Measurements from ENCODE around the gene GBX1. TPM values are rescaled to one million over a fixed set of nuclear protein-coding genes. Genes with fewer than 3 reads are reported as not detected.

The GBX1 gene
- total RNA-seq, 2 donors from 2014 or later: not detected

- H3K4me3 ChIP-seq: no peak overlapping the region
- no peaks in the 10 kb centered on the region for H3K4me1 ChIP-seq (ENCODE audit: control insufficient read depth in 1 of 2, low read depth in 2 of 2)
- ATAC-seq (ENCODE audit: insufficient number of reproducible peaks, low FRiP score, low read depth): no peak
- TF ChIP-seq CTCF (IDR thresholded peaks at IDR 0.05): no peak
- H3K27ac ChIP-seq: no peak overlapping the region
- peaks cover 43% of the 10 kb centered on the region for H3K36me3 ChIP-seq
- no peak for DNase-seq (ENCODE audit: low spot score)
- H3K9me3 ChIP-seq: no peaks in the 10 kb centered on the region
- H3K27me3 ChIP-seq (replicated peaks; ENCODE audit: insufficient read depth): no peaks in the 10 kb centered on the region
Measured at GRCh38 chr7:151138153-151138851, 29.2 kb downstream of the GBX1 start.

GRCh38 chr7:151137791-151138152 lies 29.7 kb downstream of the GBX1 start:
- ATAC-seq (ENCODE audit: insufficient number of reproducible peaks, low FRiP score, low read depth) (no peak), DNase-seq (ENCODE audit: low spot score) (no peak)
- H3K27ac ChIP-seq: no peak overlapping the region
- peaks cover 43% of the 10 kb centered on the region for H3K36me3 ChIP-seq
- no peaks in the 10 kb centered on the region for H3K4me1 ChIP-seq (ENCODE audit: control insufficient read depth in 1 of 2, low read depth in 2 of 2)
- H3K4me3 ChIP-seq: no peak overlapping the region
- no peaks in the 10 kb centered on the region for H3K27me3 ChIP-seq (replicated peaks; ENCODE audit: insufficient read depth)
- TF ChIP-seq CTCF (IDR thresholded peaks at IDR 0.05): no peak
- no peaks in the 10 kb centered on the region for H3K9me3 ChIP-seq

GRCh38 chr7:151137076-151137675 lies 30.3 kb downstream of the GBX1 start:
- Histone ChIP-seq H3K36me3 (peaks cover 43% of the 10 kb centered on the region), H3K9me3 (no peaks in the 10 kb centered on the region), H3K4me3 (no peak overlapping the region), H3K4me1 (ENCODE audit: control insufficient read depth in 1 of 2, low read depth in 2 of 2) (no peaks in the 10 kb centered on the region), H3K27me3 (replicated peaks; ENCODE audit: insufficient read depth) (no peaks in the 10 kb centered on the region), H3K27ac (no peak overlapping the region)
- no peak for TF ChIP-seq CTCF (IDR thresholded peaks at IDR 0.05)
- ATAC-seq (ENCODE audit: insufficient number of reproducible peaks, low FRiP score, low read depth) (no peak), DNase-seq (ENCODE audit: low spot score) (no peak)

GRCh38 chr7:151135866-151136843 lies 31.3 kb downstream of the GBX1 start:
- H3K9me3 ChIP-seq: no peaks in the 10 kb centered on the region
- peaks cover 47% of the 10 kb centered on the region for H3K36me3 ChIP-seq
- ATAC-seq (ENCODE audit: insufficient number of reproducible peaks, low FRiP score, low read depth): no peak
- no peak for TF ChIP-seq CTCF (IDR thresholded peaks at IDR 0.05)
- H3K27me3 ChIP-seq (replicated peaks; ENCODE audit: insufficient read depth): no peaks in the 10 kb centered on the region
- H3K4me1 ChIP-seq (ENCODE audit: control insufficient read depth in 1 of 2, low read depth in 2 of 2): no peaks in the 10 kb centered on the region
- no peak for DNase-seq (ENCODE audit: low spot score)
- no peak overlapping the region for H3K27ac ChIP-seq
- H3K4me3 ChIP-seq: no peak overlapping the region

- peaks cover 47% of the 10 kb centered on the region for H3K36me3 ChIP-seq
- no peaks in the 10 kb centered on the region for H3K9me3 ChIP-seq
- no peak overlapping the region for H3K27ac ChIP-seq
- H3K4me1 ChIP-seq (ENCODE audit: control insufficient read depth in 1 of 2, low read depth in 2 of 2): no peaks in the 10 kb centered on the region
- no peak overlapping the region for H3K4me3 ChIP-seq
- ATAC-seq (ENCODE audit: insufficient number of reproducible peaks, low FRiP score, low read depth): no peak
- TF ChIP-seq CTCF (IDR thresholded peaks at IDR 0.05): no peak
- no peaks in the 10 kb centered on the region for H3K27me3 ChIP-seq (replicated peaks; ENCODE audit: insufficient read depth)
- no peak for DNase-seq (ENCODE audit: low spot score)
Measured at GRCh38 chr7:151135525-151135845, 32.0 kb downstream of the GBX1 start.

Measured in thoracic aorta (tissue), 2 donors.